Measurements from ENCODE around the gene OR2J1. TPM values are rescaled to one million over a fixed set of nuclear protein-coding genes. Genes with fewer than 3 reads are reported as not detected.

Gene OR2J1
- total and polyA plus RNA-seq, 2 donors (not counting 3 experiments of a cell fraction or from before 2014, with no cell fraction given), result not detected

GRCh38 chr6:29130644-29131043, 31.4 kb downstream of the OR2J1 start:
- DNase-seq (ENCODE audit: low read depth, low spot score), result no peak
- H3K27me3 ChIP-seq (ENCODE audit: control insufficient read depth in 2 of 2, insufficient read depth in 2 of 2, low read length in 2 of 2), result no peaks in the 10 kb centered on the region
- H3K9me1 ChIP-seq (replicated peaks; ENCODE audit: control insufficient read depth, extremely low read depth, insufficient read depth, low read length), result no peaks in the 10 kb centered on the region
- CTCF ChIA-PET, result no interaction called here
- no peak for TF ChIP-seq MYC (IDR thresholded peaks at IDR 0.05; ENCODE audit: low read depth, low read length)
- no peak for TF ChIP-seq FOS (IDR thresholded peaks at IDR 0.05; ENCODE audit: borderline replicate concordance, insufficient read depth, low read length)
- no peak for TF ChIP-seq POLR2A (IDR thresholded peaks at IDR 0.05; ENCODE audit: low read depth, low read length)
- no peak for TF ChIP-seq GATA2 (IDR thresholded peaks at IDR 0.05; ENCODE audit: insufficient read depth, insufficient read length, low read depth, low read length)
- no TSS peak for BruUV-seq (replicated peaks)
- dilution Hi-C loops (cut with MboI; ENCODE audit: extremely low pct_ligation_motif_present, low sequenced_read_pairs), result no loop called here
- H3K9me3 ChIP-seq (replicated peaks; ENCODE audit: control insufficient read depth, insufficient read depth, low read length), result no peaks in the 10 kb centered on the region
- no peaks in the 10 kb centered on the region for H4K20me1 ChIP-seq (replicated peaks; ENCODE audit: control insufficient read depth, extremely low read depth, insufficient read depth, low read length)
- no peak overlapping the region for H2AFZ ChIP-seq (ENCODE audit: low read depth, low read length)
- H3K36me3 ChIP-seq (ENCODE audit: control insufficient read depth in 2 of 2, extremely low read depth in 1 of 2, insufficient read depth in 2 of 2, low read length in 2 of 2), result no peaks in the 10 kb centered on the region
- H3K4me2 ChIP-seq (ENCODE audit: insufficient read depth, low read length), result no peak overlapping the region
- no peaks in the 10 kb centered on the region for H3K4me1 ChIP-seq (ENCODE audit: control insufficient read depth, extremely low read depth, insufficient read depth, low read length)
- no peak overlapping the region for H3K9ac ChIP-seq (replicated peaks; ENCODE audit: extremely low read depth, insufficient read depth, low read length)
- no peaks in the 10 kb centered on the region for H3K79me2 ChIP-seq (ENCODE audit: control insufficient read depth, insufficient read depth, low read length)
- H3K27ac ChIP-seq (ENCODE audit: insufficient read depth, low read depth, low read length), result no peak overlapping the region
- intact Hi-C loops (cut with micrococcal nuclease), result no loop called here
- POLR2A ChIA-PET, result no interaction called here
- no peak for FAIRE-seq
- no peak overlapping the region for H3K4me3 ChIP-seq (replicated peaks in 1 of 3; ENCODE audit: insufficient read depth in 1 of 3, low read depth in 1 of 3, low read length in 3 of 3)

- dilution Hi-C loops (cut with MboI; ENCODE audit: extremely low pct_ligation_motif_present, low sequenced_read_pairs) (no loop called here), intact Hi-C loops (cut with micrococcal nuclease) (no loop called here)
- CTCF ChIA-PET, result no interaction called here
- Histone ChIP-seq H3K27me3 (ENCODE audit: control insufficient read depth in 2 of 2, insufficient read depth in 2 of 2, low read length in 2 of 2) (no peaks in the 10 kb centered on the region), H3K9ac (replicated peaks; ENCODE audit: extremely low read depth, insufficient read depth, low read length) (no peak overlapping the region), H3K4me3 (replicated peaks in 1 of 3; ENCODE audit: insufficient read depth in 1 of 3, low read depth in 1 of 3, low read length in 3 of 3) (no peak overlapping the region), H2AFZ (ENCODE audit: low read depth, low read length) (no peak overlapping the region), H3K9me3 (replicated peaks; ENCODE audit: control insufficient read depth, insufficient read depth, low read length) (no peaks in the 10 kb centered on the region), H4K20me1 (replicated peaks; ENCODE audit: control insufficient read depth, extremely low read depth, insufficient read depth, low read length) (no peaks in the 10 kb centered on the region), H3K9me1 (replicated peaks; ENCODE audit: control insufficient read depth, extremely low read depth, insufficient read depth, low read length) (no peaks in the 10 kb centered on the region), H3K36me3 (ENCODE audit: control insufficient read depth in 2 of 2, extremely low read depth in 1 of 2, insufficient read depth in 2 of 2, low read length in 2 of 2) (no peaks in the 10 kb centered on the region), H3K79me2 (ENCODE audit: control insufficient read depth, insufficient read depth, low read length) (no peaks in the 10 kb centered on the region), H3K27ac (ENCODE audit: insufficient read depth, low read depth, low read length) (no peak overlapping the region), H3K4me1 (ENCODE audit: control insufficient read depth, extremely low read depth, insufficient read depth, low read length) (no peaks in the 10 kb centered on the region), H3K4me2 (ENCODE audit: insufficient read depth, low read length) (no peak overlapping the region)
- POLR2A ChIA-PET, result no interaction called here
- BruUV-seq (replicated peaks), result no TSS peak
- FAIRE-seq (no peak), DNase-seq (ENCODE audit: low read depth, low spot score) (no peak)
- no peak for TF ChIP-seq CTCF (IDR thresholded peaks at IDR 0.05; ENCODE audit: extremely low read depth in 1 of 2, insufficient read depth in 1 of 2, low read depth in 1 of 2, low read length in 2 of 2)
- no peak for TF ChIP-seq MAX (IDR thresholded peaks at IDR 0.05; ENCODE audit: insufficient read depth, insufficient read length)
Observed at GRCh38 chr6:29131691-29132090, 32.4 kb downstream of the OR2J1 start.

Measured in endothelial cell of umbilical vein (primary cell).